SK-N-SH (cell line): ENCODE results near the gene GNAL.

Source experiments
- CTCF ChIP-seq: fragments of 200-600 bp; sonication (generic); IDR thresholded peaks from 2 replicates; pipeline ENCODE4 v1.6.1; 2017; ENCODE audit warnings: antibody characterized with exemption, mild to moderate bottlenecking, moderate library complexity
- EP300 ChIP-seq, 2 experiments: IDR thresholded peaks; 2 replicates each; pipeline versions ENCODE4 v1.4.0 to v1.6.1; 2012; ENCODE audit warnings: borderline replicate concordance in 1 of 2, low read depth in 1 of 2, low read length in 1 of 2
- MAX ChIP-seq: IDR thresholded peaks from 2 replicates; pipeline ENCODE4 v1.4.0; 2012; ENCODE audit warnings: low read depth
- PBX3 ChIP-seq: IDR thresholded peaks from 2 replicates; pipeline ENCODE4; 2012
- RAD21 ChIP-seq: IDR thresholded peaks from 2 replicates; pipeline ENCODE4 v1.6.1; 2012; ENCODE audit warnings: mild to moderate bottlenecking, low read length
- TAF1 ChIP-seq: IDR thresholded peaks from 2 replicates; pipeline ENCODE4 v1.6.1; 2012; ENCODE audit warnings: low read depth, mild to moderate bottlenecking, low read length, moderate library complexity, borderline replicate concordance
- YY1 ChIP-seq: IDR thresholded peaks from 2 replicates; pipeline ENCODE4 v1.4.0; 2012; ENCODE audit warnings: low read depth, mild to moderate bottlenecking

GRCh38 chr18:11740461-11740860, 51.4 kb downstream of the GNAL start:
- TF ChIP-seq CTCF: no peak
- no peak for TF ChIP-seq MAX
- TF ChIP-seq YY1: no peak
- no peak for TF ChIP-seq EP300 (IDR thresholded peaks at IDR 0.05; ENCODE audit: borderline replicate concordance in 1 of 2, low read depth in 1 of 2, low read length in 1 of 2)
- no peak for TF ChIP-seq RAD21
- TF ChIP-seq TAF1: no peak
- no peak for TF ChIP-seq PBX3
